ENCODE data around the gene PRKCE. TPM values are rescaled to one million over a fixed set of nuclear protein-coding genes. Genes with fewer than 3 reads are reported as not detected.
"Not testable (repeated sequence)": the region's sequence is repeated elsewhere in the genome, so short reads cannot be mapped to it uniquely, and the experiment has no call there.

Gene PRKCE
- total RNA-seq, 2 experiments from 2014 or later: 6.1 to 8.0 TPM

DNA sequence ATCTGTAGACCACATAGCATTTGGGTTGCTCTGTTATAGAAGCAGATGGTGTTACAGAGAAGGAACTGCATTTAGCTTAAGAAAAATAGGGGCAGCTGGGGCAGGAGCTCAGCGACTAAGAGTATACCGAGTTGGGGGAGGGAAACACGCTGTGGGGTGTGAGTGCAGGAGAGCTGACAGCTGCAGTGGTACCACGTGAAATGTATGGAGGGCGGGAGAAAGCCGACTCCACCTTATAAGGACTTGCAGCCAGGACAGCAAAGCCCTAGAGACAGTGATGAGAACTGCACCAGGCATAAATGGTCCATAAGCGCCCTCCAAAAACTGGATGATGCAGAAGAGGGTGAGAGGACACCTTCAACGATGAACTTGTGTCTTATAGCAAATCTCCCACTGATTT, 237.6 kb downstream of the PRKCE start:
- DNase-seq: peak; percentile 39
- H3K27ac Mint-ChIP-seq: no peak overlapping the region
- no peaks in the 10 kb centered on the region for H3K9me3 Mint-ChIP-seq
- no peak overlapping the region for H3K4me3 Mint-ChIP-seq
- no peaks in the 10 kb centered on the region for H3K36me3 Mint-ChIP-seq
- H3K27me3 Mint-ChIP-seq: no peaks in the 10 kb centered on the region
- peaks cover 34% of the 10 kb centered on the region for H3K4me1 Mint-ChIP-seq

DNA sequence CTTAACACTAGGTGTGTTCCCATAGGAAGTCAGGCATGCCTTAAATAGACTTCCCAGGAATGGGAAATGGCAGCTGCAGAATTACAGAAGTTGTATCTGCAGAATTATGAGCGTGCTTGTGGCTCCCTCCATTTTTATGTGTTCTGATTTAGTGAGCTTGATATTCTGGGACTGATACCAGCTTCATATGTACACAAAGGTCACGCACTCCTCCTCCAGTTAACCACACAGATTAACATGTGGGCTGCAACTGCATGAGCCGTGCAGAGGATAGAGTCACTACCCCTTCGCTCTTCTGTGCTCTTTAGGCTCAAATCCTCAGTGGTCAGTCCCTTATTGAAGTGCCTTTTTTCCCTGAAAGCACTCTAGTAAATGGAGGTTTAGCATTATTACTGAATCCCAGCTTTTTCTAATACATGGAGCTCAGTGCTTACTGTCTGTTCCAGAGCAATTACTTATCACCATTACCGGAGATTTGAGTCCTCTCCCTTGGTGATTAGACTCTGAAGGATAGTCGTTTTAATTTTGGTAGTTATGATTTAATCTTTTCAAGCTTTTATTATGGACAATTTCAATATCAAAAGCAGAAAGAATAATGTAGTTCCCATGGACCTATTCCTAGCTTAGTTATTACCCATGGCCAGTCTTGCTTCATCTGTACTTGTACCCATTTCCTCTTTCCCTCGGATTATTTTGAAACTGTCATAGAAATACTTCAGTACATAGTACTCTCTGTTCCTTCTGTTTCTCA, 238.3 kb downstream of the PRKCE start:
- H3K4me1 Mint-ChIP-seq: peaks cover 34% of the 10 kb centered on the region
- H3K27me3 Mint-ChIP-seq: no peaks in the 10 kb centered on the region
- no peak for DNase-seq
- no peaks in the 10 kb centered on the region for H3K9me3 Mint-ChIP-seq
- no peak overlapping the region for H3K4me3 Mint-ChIP-seq
- no peaks in the 10 kb centered on the region for H3K36me3 Mint-ChIP-seq
- H3K27ac Mint-ChIP-seq: no peak overlapping the region

DNA sequence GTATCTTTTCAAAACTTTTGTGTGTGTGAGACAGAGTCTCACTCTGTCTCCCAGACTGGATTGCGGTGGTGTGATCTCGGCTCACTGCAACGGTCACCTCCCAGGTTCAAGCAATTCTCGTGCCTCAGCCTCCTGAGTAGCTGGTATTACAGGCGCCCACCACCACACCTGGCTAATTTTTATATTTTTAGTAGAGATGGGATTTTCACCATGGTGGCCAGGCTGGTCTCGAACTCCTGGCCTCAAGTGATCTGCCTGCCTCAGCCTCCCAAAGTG, 238.8 kb downstream of the PRKCE start:
- peaks cover 34% of the 10 kb centered on the region for H3K4me1 Mint-ChIP-seq
- H3K27me3 Mint-ChIP-seq, DNase-seq, H3K36me3 Mint-ChIP-seq, H3K9me3 Mint-ChIP-seq, H3K27ac Mint-ChIP-seq, H3K4me3 Mint-ChIP-seq: not testable (repeated sequence)

DNA sequence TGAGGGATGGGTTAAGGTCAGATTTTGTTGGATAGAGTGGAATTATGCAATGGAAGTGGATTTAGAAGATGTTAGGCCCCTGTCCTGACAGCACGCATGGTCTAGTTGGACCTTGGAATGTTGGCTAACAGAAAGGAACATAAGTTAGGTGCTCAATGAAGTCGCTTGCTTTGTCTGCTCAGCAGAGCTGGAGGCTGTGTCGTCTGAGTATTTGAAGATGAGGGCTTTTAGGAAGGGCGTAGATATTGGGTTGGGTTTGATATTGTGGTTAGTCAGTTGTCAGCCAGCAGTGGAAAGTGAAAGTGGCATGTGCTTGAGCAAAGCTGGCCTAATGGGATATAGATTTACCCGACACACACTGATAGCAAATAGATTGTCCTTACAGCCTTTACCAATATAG, 239.3 kb downstream of the PRKCE start:
- Mint-ChIP-seq H3K27ac (no peak overlapping the region), H3K4me3 (no peak overlapping the region), H3K4me1 (peaks cover 34% of the 10 kb centered on the region), H3K27me3 (no peaks in the 10 kb centered on the region), H3K9me3 (no peaks in the 10 kb centered on the region), H3K36me3 (no peaks in the 10 kb centered on the region)
- DNase-seq: peak; percentile 11

DNA sequence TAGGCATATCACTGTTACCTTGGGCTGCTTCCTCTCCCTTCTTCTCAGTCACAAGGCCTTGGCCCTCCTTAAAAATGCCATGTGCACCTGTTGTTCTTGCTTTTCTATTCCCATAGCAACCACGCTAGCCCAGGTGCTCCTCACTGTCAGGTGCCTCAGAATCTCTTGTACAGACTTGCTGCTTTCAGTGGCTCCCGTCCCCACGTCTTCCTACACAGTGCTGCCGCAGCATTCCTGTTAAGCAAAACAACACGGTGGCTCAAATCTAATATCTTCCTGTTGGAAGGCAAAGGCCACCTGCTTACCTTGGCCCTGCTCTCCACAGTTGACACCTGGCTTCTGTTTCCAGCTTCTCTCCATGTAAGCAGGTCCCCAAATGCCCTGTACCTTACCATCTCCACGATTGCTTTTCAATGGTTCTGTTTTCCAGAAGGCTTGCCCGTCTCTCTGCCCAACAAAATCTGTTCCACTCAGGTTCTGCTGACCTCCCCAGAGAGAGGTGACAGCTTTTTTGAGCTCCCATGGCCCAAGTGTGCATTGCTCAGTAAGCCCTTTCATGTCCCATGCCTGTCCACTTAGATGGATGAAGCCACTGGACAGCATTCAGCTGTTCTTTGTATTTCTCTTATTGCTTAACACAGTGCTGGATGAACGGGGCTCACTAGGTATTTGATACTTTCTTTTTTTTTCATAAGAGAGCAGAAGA, 240.4 kb downstream of the PRKCE start:
- no peak overlapping the region for H3K4me3 Mint-ChIP-seq
- DNase-seq: no peak
- no peaks in the 10 kb centered on the region for H3K27me3 Mint-ChIP-seq
- no peaks in the 10 kb centered on the region for H3K36me3 Mint-ChIP-seq
- peaks cover 34% of the 10 kb centered on the region for H3K4me1 Mint-ChIP-seq
- no peaks in the 10 kb centered on the region for H3K9me3 Mint-ChIP-seq
- H3K27ac Mint-ChIP-seq: no peak overlapping the region

DNA sequence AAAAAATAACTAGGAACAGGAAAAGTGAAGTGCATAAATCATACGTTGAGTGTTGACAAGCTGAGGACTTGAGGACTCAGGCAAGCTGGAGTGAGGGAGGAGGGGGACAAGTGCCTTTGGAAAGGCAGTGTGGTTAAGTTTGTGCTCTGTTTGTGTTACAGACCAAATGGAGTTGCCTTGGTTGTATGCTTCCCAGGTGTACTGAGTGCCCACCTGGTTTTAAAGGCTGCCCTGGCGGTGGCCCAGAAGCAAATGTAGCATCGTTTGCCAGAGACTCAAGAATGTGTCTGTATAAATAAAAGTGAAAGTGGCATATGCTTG, 240.9 kb downstream of the PRKCE start:
- H3K4me1 Mint-ChIP-seq: peaks cover 34% of the 10 kb centered on the region
- H3K27ac Mint-ChIP-seq: no peak overlapping the region
- no peak for DNase-seq
- no peak overlapping the region for H3K4me3 Mint-ChIP-seq
- no peaks in the 10 kb centered on the region for H3K9me3 Mint-ChIP-seq
- H3K36me3 Mint-ChIP-seq: no peaks in the 10 kb centered on the region
- no peaks in the 10 kb centered on the region for H3K27me3 Mint-ChIP-seq

DNA sequence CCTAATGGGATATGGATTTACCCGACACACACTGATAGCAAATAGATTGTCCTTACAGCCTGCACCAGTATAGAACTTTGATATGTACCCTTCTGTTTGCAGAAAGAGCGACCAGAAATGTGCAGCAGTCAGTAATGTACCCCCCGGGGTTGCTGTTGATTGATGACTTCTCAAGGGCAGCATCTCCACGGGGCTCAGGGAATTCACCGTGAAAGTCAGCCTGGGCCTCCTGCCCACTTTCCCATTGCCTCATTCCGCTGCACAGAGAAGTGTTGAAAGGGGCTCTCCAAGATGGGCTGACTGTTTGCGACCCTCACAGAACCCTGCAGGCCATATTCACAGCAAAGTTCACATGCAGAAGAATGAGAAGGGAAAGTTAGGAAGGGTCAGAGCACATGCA, 241.3 kb downstream of the PRKCE start:
- no peaks in the 10 kb centered on the region for H3K36me3 Mint-ChIP-seq
- no peak overlapping the region for H3K27ac Mint-ChIP-seq
- no peaks in the 10 kb centered on the region for H3K27me3 Mint-ChIP-seq
- peaks cover 34% of the 10 kb centered on the region for H3K4me1 Mint-ChIP-seq
- H3K4me3 Mint-ChIP-seq: no peak overlapping the region
- DNase-seq: no peak
- H3K9me3 Mint-ChIP-seq: no peaks in the 10 kb centered on the region

DNA sequence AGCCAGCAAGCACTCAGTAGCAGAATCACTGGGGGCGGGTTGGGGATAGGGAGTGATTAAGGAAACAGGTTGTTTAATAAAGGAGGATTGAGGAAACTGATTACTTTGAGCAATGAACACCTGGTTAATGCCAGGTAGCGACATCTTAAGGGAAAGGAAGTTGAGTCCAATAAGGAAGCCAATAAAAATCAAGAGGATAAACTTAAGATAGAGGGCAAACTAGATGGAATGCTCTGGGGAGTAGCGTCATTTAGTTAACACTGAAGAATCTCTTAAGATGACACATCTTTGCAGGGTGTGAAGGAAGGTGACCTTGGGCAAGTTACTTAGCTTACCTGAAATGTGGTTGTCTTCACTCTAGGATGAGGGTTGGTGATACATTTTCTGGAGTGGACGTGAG, 242.7 kb downstream of the PRKCE start:
- DNase-seq: no peak
- no peaks in the 10 kb centered on the region for H3K27me3 Mint-ChIP-seq
- H3K4me1 Mint-ChIP-seq: peaks cover 28% of the 10 kb centered on the region
- no peak overlapping the region for H3K27ac Mint-ChIP-seq
- no peak overlapping the region for H3K4me3 Mint-ChIP-seq
- H3K9me3 Mint-ChIP-seq: no peaks in the 10 kb centered on the region
- H3K36me3 Mint-ChIP-seq: no peaks in the 10 kb centered on the region

DNA sequence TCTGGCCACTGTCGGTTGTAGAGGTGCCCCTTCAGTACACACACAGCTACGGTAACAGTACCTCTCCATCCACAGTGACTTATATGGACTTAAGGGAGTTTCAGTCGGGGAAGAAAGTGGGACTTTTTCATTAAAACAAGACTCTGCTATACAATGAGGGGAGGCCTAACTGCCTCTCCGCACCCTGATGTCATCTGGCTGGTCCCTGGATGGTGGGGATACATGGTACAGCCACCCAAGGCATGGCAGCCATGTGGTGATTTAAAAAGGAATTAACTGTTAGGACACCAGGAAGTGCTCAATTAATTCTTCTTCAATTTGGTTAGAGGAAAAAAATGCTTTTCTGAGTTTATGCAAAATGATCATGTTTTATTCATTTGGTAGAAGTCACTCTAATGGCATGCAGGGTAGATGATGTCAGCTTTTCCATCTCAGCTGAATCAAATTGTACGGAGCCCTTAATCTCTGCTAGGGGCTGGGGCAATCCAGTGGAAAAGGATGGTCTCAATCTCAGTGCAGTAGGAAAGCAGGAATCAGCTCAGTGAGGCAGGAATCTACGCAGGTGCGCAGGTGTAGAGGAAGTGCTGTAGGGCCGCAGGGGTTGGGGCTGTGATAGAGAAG, 243.9 kb downstream of the PRKCE start:
- Mint-ChIP-seq H3K4me1 (peaks cover 18% of the 10 kb centered on the region), H3K27me3 (no peaks in the 10 kb centered on the region), H3K27ac (no peak overlapping the region), H3K4me3 (no peak overlapping the region), H3K9me3 (no peaks in the 10 kb centered on the region), H3K36me3 (no peaks in the 10 kb centered on the region)
- no peak for DNase-seq

DNA sequence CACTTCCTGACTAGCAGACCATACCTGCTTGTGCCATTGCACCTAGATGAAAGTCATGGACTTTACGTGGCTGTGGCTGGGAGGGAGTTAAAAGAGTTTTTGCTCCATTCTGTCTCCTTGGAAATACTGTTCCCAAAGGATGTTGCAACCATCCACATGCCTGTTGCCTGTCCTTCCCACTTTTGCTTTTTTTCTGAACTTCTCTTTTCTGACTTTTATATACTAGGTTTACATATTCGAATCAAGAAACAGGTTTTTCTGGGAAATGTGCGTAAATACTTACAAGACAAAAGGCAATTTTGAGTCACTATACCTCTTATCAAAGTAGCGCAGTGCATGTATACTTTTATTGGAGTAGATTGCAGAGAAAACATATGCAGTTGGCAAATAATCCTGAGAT, 244.8 kb downstream of the PRKCE start:
- H3K36me3 Mint-ChIP-seq: no peaks in the 10 kb centered on the region
- no peak for DNase-seq
- H3K27me3 Mint-ChIP-seq: no peaks in the 10 kb centered on the region
- peaks cover 9% of the 10 kb centered on the region for H3K4me1 Mint-ChIP-seq
- H3K27ac Mint-ChIP-seq: no peak overlapping the region
- H3K9me3 Mint-ChIP-seq: no peaks in the 10 kb centered on the region
- no peak overlapping the region for H3K4me3 Mint-ChIP-seq

DNA sequence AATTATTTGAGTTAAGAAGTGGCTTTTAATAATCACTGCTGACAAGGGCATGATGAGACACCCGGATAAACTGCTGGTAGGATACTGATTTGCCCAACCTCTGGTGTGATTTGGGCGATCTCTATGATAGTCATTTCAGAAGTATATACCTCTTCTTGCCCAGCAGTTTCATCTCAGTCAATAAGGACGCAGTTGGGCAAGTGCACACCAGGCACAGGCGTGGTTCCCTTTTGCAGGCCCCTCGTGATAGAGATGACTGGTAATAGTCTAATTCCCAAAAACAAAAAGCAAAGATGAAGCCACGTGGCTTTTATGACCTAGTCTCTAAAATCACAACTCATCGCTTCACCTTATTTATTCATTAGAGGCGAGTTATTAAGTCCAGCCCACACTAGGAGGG, 246.4 kb downstream of the PRKCE start:
- Mint-ChIP-seq H3K27ac (no peak overlapping the region), H3K9me3 (no peaks in the 10 kb centered on the region), H3K36me3 (no peaks in the 10 kb centered on the region), H3K4me1 (no peaks in the 10 kb centered on the region), H3K4me3 (no peak overlapping the region), H3K27me3 (no peaks in the 10 kb centered on the region)
- DNase-seq: no peak

DNA sequence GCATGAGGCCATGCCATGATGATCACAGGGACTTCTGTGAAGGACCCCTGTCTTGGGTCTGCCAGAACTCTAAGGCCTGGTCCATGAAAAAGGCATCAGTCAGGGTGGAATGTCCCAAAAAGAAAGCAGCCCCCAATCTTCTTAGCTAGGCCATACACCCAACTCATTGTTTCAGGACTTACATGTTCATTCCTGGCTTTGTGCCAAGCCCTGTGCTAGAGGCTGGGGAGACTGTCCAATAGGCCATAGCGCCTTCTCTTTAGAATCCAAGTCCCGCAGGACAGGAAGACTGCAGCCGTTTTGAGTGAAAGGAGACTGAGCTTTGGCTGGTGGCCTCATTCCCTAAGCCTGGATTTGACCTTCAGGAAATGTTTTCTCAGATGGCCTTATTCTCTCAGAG, 247.3 kb downstream of the PRKCE start:
- Mint-ChIP-seq H3K4me1 (no peaks in the 10 kb centered on the region), H3K9me3 (no peaks in the 10 kb centered on the region), H3K36me3 (no peaks in the 10 kb centered on the region)

DNA sequence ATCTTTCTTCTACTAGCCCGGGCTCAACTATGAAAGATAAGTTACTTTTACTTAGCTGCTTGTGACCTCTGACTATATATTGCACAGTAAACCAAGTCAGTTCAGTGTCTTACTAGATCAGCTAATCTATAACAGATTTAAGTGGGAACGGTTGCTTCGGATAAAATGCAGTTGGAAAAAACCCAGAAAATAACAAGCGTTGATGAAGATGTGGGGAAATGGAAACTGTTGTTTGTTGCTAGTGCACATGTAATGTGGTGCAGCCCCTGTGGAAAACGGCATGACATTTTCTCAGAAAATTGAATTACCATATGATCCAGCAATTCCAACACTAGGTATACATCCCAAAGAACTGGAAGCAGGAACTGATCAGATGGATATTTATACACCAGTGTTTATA, 248.5 kb downstream of the PRKCE start:
- Mint-ChIP-seq H3K9me3 (no peaks in the 10 kb centered on the region), H3K36me3 (no peaks in the 10 kb centered on the region), H3K27me3 (no peaks in the 10 kb centered on the region), H3K4me3 (no peak overlapping the region), H3K27ac (no peak overlapping the region), H3K4me1 (peaks cover 2% of the 10 kb centered on the region)
- DNase-seq: no peak

More for the DNA sequence above, 247.3 kb downstream of the PRKCE start:
- DNase-seq: no peak
- Mint-ChIP-seq H3K4me3 (no peak overlapping the region), H3K27me3 (no peaks in the 10 kb centered on the region), H3K27ac (no peak overlapping the region)

DNA sequence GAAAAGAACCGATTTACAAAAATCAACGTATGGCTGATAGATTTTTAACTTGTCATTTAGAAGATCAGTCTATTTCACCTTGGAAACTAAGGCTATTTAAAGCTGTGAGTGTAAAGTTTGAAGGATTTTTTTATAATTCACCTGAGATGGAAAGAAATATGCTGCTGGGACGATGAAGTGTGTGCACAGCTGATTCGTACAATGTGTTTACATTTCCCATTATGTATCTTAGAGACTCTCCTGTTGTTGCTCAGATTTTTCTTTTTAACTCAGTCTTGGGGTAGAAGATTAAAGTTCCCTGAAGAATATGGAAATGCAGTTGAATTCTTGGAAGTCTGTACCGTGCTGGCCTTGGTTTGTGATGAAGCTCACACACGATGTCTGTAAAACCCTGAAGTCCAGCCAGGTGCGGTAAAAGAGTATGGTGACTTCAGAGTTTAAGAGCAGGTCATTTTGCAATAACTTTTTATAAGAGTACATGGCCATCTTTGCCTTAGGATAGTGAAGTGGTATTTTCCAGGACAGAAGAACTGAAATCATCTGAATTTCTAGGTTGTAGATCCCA, 250.1 kb downstream of the PRKCE start:
- peaks cover 2% of the 10 kb centered on the region for H3K4me1 Mint-ChIP-seq
- H3K9me3 Mint-ChIP-seq: no peaks in the 10 kb centered on the region
- no peak overlapping the region for H3K27ac Mint-ChIP-seq
- no peaks in the 10 kb centered on the region for H3K27me3 Mint-ChIP-seq
- H3K36me3 Mint-ChIP-seq: no peaks in the 10 kb centered on the region
- H3K4me3 Mint-ChIP-seq: no peak overlapping the region
- no peak for DNase-seq

DNA sequence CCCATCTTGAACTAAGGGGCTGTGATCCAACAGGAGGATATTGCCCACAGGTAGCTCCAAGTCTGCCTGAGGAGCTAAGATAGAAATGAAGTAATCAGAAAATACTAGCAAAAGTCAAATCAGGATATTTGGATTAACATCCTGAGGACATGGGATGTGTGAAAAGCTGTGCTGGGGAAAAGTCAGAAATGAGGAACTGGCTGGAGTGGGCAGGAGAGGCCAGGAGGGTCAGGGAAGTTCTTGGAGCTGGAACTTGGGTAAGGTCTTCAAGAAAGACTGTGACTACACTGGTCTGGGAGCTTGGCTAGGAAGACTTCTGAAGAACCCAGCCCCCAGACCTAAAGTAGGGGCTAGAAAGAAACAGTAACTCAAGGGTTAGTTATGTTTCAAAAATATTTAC, 250.9 kb downstream of the PRKCE start:
- DNase-seq: no peak
- Mint-ChIP-seq H3K4me3 (no peak overlapping the region), H3K4me1 (peaks cover 2% of the 10 kb centered on the region), H3K9me3 (no peaks in the 10 kb centered on the region), H3K36me3 (no peaks in the 10 kb centered on the region), H3K27ac (no peak overlapping the region), H3K27me3 (no peaks in the 10 kb centered on the region)

Measured in activated naive CD8-positive, alpha-beta T cell treated with anti-CD3 and anti-CD28 coated beads for 36 hours (primary cell).